K562 (cell line): ENCODE measurements around the gene PRMT3. TPM values are rescaled to one million over a fixed set of nuclear protein-coding genes. Genes with fewer than 3 reads are reported as not detected.
A peak's percentile ranks its signal among the peaks of the same experiment; 100 is the strongest.

Experiments
- BRCA1 ChIP-seq, 2 experiments: fragments of 450-650 bp in 1 of 2; sonication (generic) in 1 of 2; formaldehyde crosslinking in 1 of 2; IDR thresholded peaks; 2 replicates each; pipeline versions ENCODE4 v1.5.0 to v1.6.1; 2017 to 2020; ENCODE audit warnings: mild to moderate bottlenecking in 1 of 2, missing genetic modification reagents in 1 of 2
- C11orf30 ChIP-seq: fragments of 450-650 bp; IDR thresholded peaks from 2 replicates; pipeline ENCODE4 v1.6.1; 2016; ENCODE audit warnings: low read depth, mild to moderate bottlenecking
- CTBP1 ChIP-seq: fragments of 450-650 bp; IDR thresholded peaks from 2 replicates; pipeline ENCODE4 v1.6.1; 2016; ENCODE audit warnings: borderline replicate concordance
- CXXC5 ChIP-seq: fragments of 250-450 bp; sonication (Bioruptor Pico); IDR thresholded peaks from 2 replicates; pipeline ENCODE4 v1.8.0; 2022; ENCODE audit warnings: inconsistent platforms, mild to moderate bottlenecking, moderate library complexity
- E2F5 ChIP-seq: sonication (generic); formaldehyde crosslinking; IDR thresholded peaks from 2 replicates; pipeline ENCODE4 v1.8.0; 2022; ENCODE audit warnings: mild to moderate bottlenecking, missing genetic modification reagents
- ELF1 ChIP-seq: fragments of 200-800 bp; sonication (Bioruptor generic); IDR thresholded peaks from 2 replicates; pipeline ENCODE4 v1.6.1; 2016; ENCODE audit warnings: missing genetic modification characterization, missing compliant biosample characterization
- MAFK ChIP-seq: IDR thresholded peaks from 2 replicates; pipeline ENCODE4 v1.6.1; 2011; ENCODE audit warnings: low read length, improper control_type of control experiment
- MCM2 ChIP-seq: fragments of 450-650 bp; IDR thresholded peaks from 2 replicates; pipeline ENCODE4 v1.6.1; 2017; ENCODE audit warnings: low read depth, mild to moderate bottlenecking
- POLR2H ChIP-seq: IDR thresholded peaks from 2 replicates; pipeline ENCODE4 v1.6.1; 2016; ENCODE audit warnings: missing genetic modification characterization, low read depth, mild to moderate bottlenecking, control low read depth, missing compliant biosample characterization, moderate library complexity
- PTRF ChIP-seq: fragments of 450-650 bp; IDR thresholded peaks from 2 replicates; pipeline ENCODE4 v1.6.1; 2016; ENCODE audit warnings: mild to moderate bottlenecking, missing genetic modification characterization, missing compliant biosample characterization
- RBM17 ChIP-seq: fragments of 200-400 bp; formaldehyde crosslinking; IDR thresholded peaks from 2 replicates; pipeline ENCODE4 v1.6.1; 2017; ENCODE audit warnings: low read depth, mild to moderate bottlenecking, low read length, borderline replicate concordance
- SAP30 ChIP-seq: fragments of 200-600 bp; sonication (generic); IDR thresholded peaks from 2 replicates; pipeline ENCODE4 v1.6.1; 2012; ENCODE audit warnings: borderline replicate concordance, low read depth, mild to moderate bottlenecking, moderate library complexity, low read length, control low read depth, inconsistent platforms; ENCODE audit not compliant: insufficient read depth, poor library complexity, severe bottlenecking
- SNRNP70 ChIP-seq: fragments of 200-400 bp; formaldehyde crosslinking; optimal IDR thresholded peaks from 2 replicates; pipeline ENCODE3; 2017; ENCODE audit warnings: low read depth, low read length
- SRSF7 ChIP-seq: fragments of 200-400 bp; formaldehyde crosslinking; optimal IDR thresholded peaks from 2 replicates; pipeline ENCODE3; 2017; ENCODE audit warnings: mild to moderate bottlenecking, low read depth, low read length
- SRSF9 ChIP-seq: fragments of 200-400 bp; formaldehyde crosslinking; IDR thresholded peaks from 2 replicates; pipeline ENCODE4 v1.6.1; 2017; ENCODE audit warnings: low read depth, low read length, borderline replicate concordance
- TBL1XR1 ChIP-seq, 2 experiments: IDR thresholded peaks; 2 replicates each; pipeline ENCODE4 v1.6.1; 2012; ENCODE audit warnings: improper control_type of control experiment in 2 of 2, low read length in 2 of 2, mild to moderate bottlenecking in 1 of 2
- ZNF282 ChIP-seq: sonication (generic); formaldehyde crosslinking; IDR thresholded peaks from 2 replicates; pipeline ENCODE4 v1.8.1; 2023; ENCODE audit warnings: missing genetic modification reagents
- ZNF395 ChIP-seq: fragments of 200-800 bp; sonication (Bioruptor generic); IDR thresholded peaks from 2 replicates; pipeline ENCODE4 v1.6.1; 2017; ENCODE audit warnings: missing genetic modification characterization, missing compliant biosample characterization
- polyA plus RNA-seq, 8 experiments: library from polyadenylated mRNA; depleted of rRNA in 4 of 8; stranded (reverse) in 5 of 8; unstranded in 3 of 8; fragments of >200 nt; fragmentation: Nextera tagmentation in 2 of 8; fragmentation: Illumina TruSeq in 1 of 8; extraction: Ambion mirVana in 2 of 8; extraction: Trizol in 1 of 8; gene quantifications; 2 replicates each; pipeline versions ENCODE4 v1.2.1 to v1.2.3, GENCODE V29; 2011 to 2014; ENCODE audit warnings: inconsistent platforms in 1 of 8, missing spikeins in 1 of 8
- total RNA-seq, 7 experiments: library from RNA; depleted of rRNA in 6 of 7; stranded (reverse); fragments of >200 nt in 6 of 7; fragmentation: Illumina TruSeq in 2 of 7; extraction: Trizol in 2 of 7; gene quantifications; 2 replicates each; pipeline versions ENCODE4 v1.2.1 to v1.2.3, GENCODE V29; 2011 to 2021; ENCODE audit warnings: low replicate concordance in 1 of 7
- TF ChIP-seq, protein P1 (sequence below): fragments of 250-450 bp; sonication (Bioruptor Pico); IDR thresholded peaks from 2 replicates; pipeline ENCODE4 v1.5.0; 2021; ENCODE audit warnings: mild to moderate bottlenecking, moderate library complexity
- TF ChIP-seq, protein P2 (sequence below): fragments of 250-450 bp; sonication (Bioruptor Pico); IDR thresholded peaks from 2 replicates; pipeline ENCODE4 v1.5.0; 2021
- TF ChIP-seq, protein P3 (sequence below): fragments of 450-650 bp; IDR thresholded peaks from 2 replicates; pipeline ENCODE4 v1.6.1; 2016; ENCODE audit warnings: antibody characterized with exemption

The PRMT3 gene
- total and polyA plus RNA-seq, 9 of the 15 experiments (the other 6 are each of a cell fraction or from before 2014, with no cell fraction given) = 24.0 to 62.1 (median 44.7) TPM

GRCh38 chr11:20479513-20479912, 92.0 kb downstream of the PRMT3 start (continued):
- TF ChIP-seq RBM17 = no peak
- no peak for TF ChIP-seq E2F5 (CRISPR knock-in tag)
- TF ChIP-seq BRCA1 (IDR thresholded peaks at IDR 0.05) = no peak
- TF ChIP-seq BRCA1 (CRISPR knock-in tag; IDR thresholded peaks at IDR 0.05) = no peak
- TF ChIP-seq POLR2H (tag) = no peak
- TF ChIP-seq SRSF7 = no peak
- TF ChIP-seq, protein P1, sequence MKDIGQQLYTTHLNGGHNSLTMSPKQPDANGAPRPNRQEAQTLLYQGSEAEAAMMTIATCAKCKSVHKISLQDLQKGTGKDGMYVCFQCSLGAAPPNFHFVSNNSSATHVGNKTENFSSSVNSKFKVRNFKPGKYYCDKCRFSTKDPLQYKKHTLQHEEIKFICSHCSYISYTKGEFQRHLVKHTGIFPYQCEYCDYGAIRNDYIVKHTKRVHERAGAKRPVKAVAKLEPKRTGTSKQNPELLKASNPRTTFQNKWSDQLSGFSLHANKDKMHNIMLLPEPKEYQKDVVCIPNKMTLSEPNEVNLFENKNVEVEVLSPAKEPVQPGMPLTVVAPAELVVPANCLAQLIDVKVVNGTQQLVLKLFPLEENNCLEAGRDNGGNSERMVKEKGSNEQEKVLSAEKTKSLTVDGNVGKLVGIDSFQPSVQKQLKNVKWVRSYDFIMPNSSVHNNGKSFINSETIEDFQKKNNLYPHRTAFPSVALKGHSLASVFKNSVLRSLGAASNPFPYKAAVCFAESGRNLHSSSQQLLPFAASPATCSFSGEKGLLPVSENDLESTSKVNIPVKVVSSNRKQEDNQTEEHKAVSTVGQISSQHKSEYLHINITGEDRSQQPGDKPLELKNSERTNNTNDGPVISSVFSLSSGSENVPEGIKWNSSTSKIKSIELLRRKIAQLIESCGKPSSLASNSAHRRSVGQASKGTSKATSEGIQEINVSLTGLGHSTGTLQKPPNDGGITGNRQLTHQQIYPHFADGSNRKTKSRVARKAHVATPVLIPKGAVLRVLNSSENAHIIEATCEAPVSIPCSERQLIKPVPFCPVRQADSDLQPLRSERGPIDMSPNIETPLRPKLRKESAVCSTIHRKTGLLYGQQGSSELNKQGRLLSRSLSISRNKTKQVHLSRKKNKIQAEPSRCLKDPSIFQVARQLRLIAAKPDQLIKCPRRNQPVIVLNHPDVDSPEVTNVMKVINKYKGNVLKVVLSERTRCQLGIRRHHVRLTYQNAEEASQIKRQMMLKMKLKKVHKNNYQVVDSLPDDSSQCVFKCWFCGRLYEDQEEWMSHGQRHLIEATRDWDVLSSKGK = no peak
- no peak for TF ChIP-seq CTBP1
- no peak for TF ChIP-seq MCM2
- TF ChIP-seq, protein P2, sequence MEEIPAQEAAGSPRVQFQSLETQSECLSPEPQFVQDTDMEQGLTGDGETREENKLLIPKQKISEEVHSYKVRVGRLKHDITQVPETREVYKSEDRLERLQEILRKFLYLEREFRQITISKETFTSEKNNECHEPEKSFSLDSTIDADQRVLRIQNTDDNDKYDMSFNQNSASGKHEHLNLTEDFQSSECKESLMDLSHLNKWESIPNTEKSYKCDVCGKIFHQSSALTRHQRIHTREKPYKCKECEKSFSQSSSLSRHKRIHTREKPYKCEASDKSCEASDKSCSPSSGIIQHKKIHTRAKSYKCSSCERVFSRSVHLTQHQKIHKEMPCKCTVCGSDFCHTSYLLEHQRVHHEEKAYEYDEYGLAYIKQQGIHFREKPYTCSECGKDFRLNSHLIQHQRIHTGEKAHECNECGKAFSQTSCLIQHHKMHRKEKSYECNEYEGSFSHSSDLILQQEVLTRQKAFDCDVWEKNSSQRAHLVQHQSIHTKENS (CRISPR knock-in tag) = no peak
- no peak for TF ChIP-seq SRSF9
- TF ChIP-seq, protein P3, sequence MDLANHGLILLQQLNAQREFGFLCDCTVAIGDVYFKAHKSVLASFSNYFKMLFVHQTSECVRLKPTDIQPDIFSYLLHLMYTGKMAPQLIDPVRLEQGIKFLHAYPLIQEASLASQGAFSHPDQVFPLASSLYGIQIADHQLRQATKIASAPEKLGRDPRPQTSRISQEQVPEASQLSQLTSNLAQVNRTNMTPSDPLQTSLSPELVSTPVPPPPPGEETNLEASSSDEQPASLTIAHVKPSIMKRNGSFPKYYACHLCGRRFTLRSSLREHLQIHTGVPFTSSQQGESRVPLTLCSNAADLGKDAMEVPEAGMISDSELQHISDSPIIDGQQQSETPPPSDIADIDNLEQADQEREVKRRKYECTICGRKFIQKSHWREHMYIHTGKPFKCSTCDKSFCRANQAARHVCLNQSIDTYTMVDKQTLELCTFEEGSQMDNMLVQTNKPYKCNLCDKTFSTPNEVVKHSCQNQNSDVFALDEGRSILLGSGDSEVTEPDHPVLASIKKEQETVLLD = no peak
- no peak for TF ChIP-seq PTRF (tag)
- peak; percentile 39; the same call in 1 of the 2 replicates for TF ChIP-seq MAFK
- TF ChIP-seq CXXC5 (CRISPR knock-in tag) = no peak
- no peak for TF ChIP-seq SAP30
- TF ChIP-seq C11orf30 = peak; percentile 65
- no peak for TF ChIP-seq SNRNP70
- no peak for TF ChIP-seq ELF1 (tag)
- TF ChIP-seq ZNF395 (CRISPR knock-in tag) = no peak
- TF ChIP-seq ZNF282 (CRISPR knock-in tag) = no peak
- no peak for TF ChIP-seq TBL1XR1 (IDR thresholded peaks at IDR 0.05; ENCODE audit: low read length in 2 of 2)
